Neural cell (in vitro differentiated cells): ENCODE results near the gene PRKCA. TPM values are rescaled to one million over a fixed set of nuclear protein-coding genes. Genes with fewer than 3 reads are reported as not detected.

ENCODE experiments used
- H2AFZ ChIP-seq: fragments of 200-600, 300-800 bp; sonication (generic), shearing (Covaris generic); 2 replicates; pipeline ENCODE4 v1.6.0; 2014; ENCODE audit warnings: low read depth, mild to moderate bottlenecking, antibody characterized with exemption, low read length, moderate library complexity
- H3F3A ChIP-seq: fragments of 200-600 bp; shearing (Covaris generic); 2 replicates; pipeline ENCODE4 v1.6.1; 2016; ENCODE audit warnings: mild to moderate bottlenecking, moderate library complexity, mixed read lengths, antibody characterized with exemption, low read length; ENCODE audit not compliant: insufficient read depth, poor library complexity, severe bottlenecking
- H3K27ac ChIP-seq: fragments of 200-600, 300-800 bp; sonication (generic), shearing (Covaris generic); 2 replicates; pipeline ENCODE4 v1.5.1; 2014; ENCODE audit warnings: mild to moderate bottlenecking, low read length, moderate library complexity
- H3K27me3 ChIP-seq: fragments of 300-800, 200-600 bp; sonication (generic), shearing (Covaris generic); 2 replicates; pipeline ENCODE4 v1.6.0; 2014; ENCODE audit warnings: mild to moderate bottlenecking, low read depth, low read length, moderate library complexity; ENCODE audit not compliant: insufficient read depth
- H3K36me3 ChIP-seq: fragments of 300-800, 200-600 bp; sonication (generic), shearing (Covaris generic); 2 replicates; pipeline ENCODE4 v1.5.1; 2014; ENCODE audit warnings: mild to moderate bottlenecking, antibody characterized with exemption, low read length, moderate library complexity; ENCODE audit not compliant: insufficient read depth
- H3K4me2 ChIP-seq: fragments of 300-800, 200-600 bp; sonication (generic), shearing (Covaris generic); 2 replicates; pipeline ENCODE4 v1.6.0; 2014; ENCODE audit warnings: mild to moderate bottlenecking, low read length
- H3K4me3 ChIP-seq: fragments of 300-800, 200-600 bp; sonication (generic), shearing (Covaris generic); 2 replicates; pipeline ENCODE4 v1.5.1; 2014; ENCODE audit warnings: mild to moderate bottlenecking, low read length, moderate library complexity
- H3K79me2 ChIP-seq: fragments of 200-600 bp; shearing (Covaris generic); replicated peaks from 2 replicates; pipeline ENCODE4 v1.6.0; 2014; ENCODE audit warnings: mild to moderate bottlenecking, low read length, moderate library complexity; ENCODE audit not compliant: insufficient read depth
- H3K9ac ChIP-seq: fragments of 300-800, 200-600 bp; sonication (generic), shearing (Covaris generic); 2 replicates; pipeline ENCODE4 v1.6.1; 2016; ENCODE audit warnings: mild to moderate bottlenecking, low read length, mixed read lengths
- H3K9me2 ChIP-seq: fragments of 200-600 bp; shearing (Covaris generic); 2 replicates; pipeline ENCODE4 v1.6.1; 2016; ENCODE audit warnings: mild to moderate bottlenecking, low read length, mixed read lengths; ENCODE audit not compliant: insufficient read depth
- H3K9me3 ChIP-seq: fragments of 200-600, 300-800 bp; sonication (generic), shearing (Covaris generic); 2 replicates; pipeline ENCODE4 v1.6.1; 2016; ENCODE audit warnings: mild to moderate bottlenecking, mixed run types, low read length, moderate library complexity, mixed read lengths
- H4K20me1 ChIP-seq: fragments of 200-600 bp; shearing (Covaris generic); 2 replicates; pipeline ENCODE4 v1.6.1; 2016; ENCODE audit warnings: mild to moderate bottlenecking, mixed run types; ENCODE audit not compliant: insufficient read depth
- EP300 ChIP-seq: fragments of 450-650 bp; conservative IDR thresholded peaks from 2 replicates; pipeline ENCODE4 v1.6.1; 2014; ENCODE audit warnings: antibody characterized with exemption, mild to moderate bottlenecking, moderate library complexity; ENCODE audit not compliant: poor library complexity, severe bottlenecking
- EZH2 ChIP-seq: fragments of 200-600, 300-800 bp; shearing (Covaris generic), sonication (generic); IDR thresholded peaks from 2 replicates; pipeline ENCODE4 v1.6.1; 2014; ENCODE audit warnings: antibody characterized with exemption, low read length, borderline replicate concordance, mild to moderate bottlenecking; ENCODE audit not compliant: insufficient read depth, poor library complexity, severe bottlenecking
- MXI1 ChIP-seq: fragments of 450-650 bp; conservative IDR thresholded peaks from 2 replicates; pipeline ENCODE4 v1.6.1; 2014; ENCODE audit warnings: antibody characterized with exemption, mild to moderate bottlenecking; ENCODE audit not compliant: poor library complexity, severe bottlenecking
- POLR2AphosphoS5 ChIP-seq: IDR thresholded peaks from 2 replicates; pipeline ENCODE4 v1.6.1; 2012
- RAD21 ChIP-seq: fragments of 450-650 bp; conservative IDR thresholded peaks from 2 replicates; pipeline ENCODE4 v1.6.1; 2014; ENCODE audit warnings: antibody characterized with exemption, mild to moderate bottlenecking, moderate library complexity
- REST ChIP-seq: IDR thresholded peaks from 2 replicates; pipeline ENCODE4 v1.6.1; 2012; ENCODE audit warnings: borderline replicate concordance
- SMC3 ChIP-seq: fragments of 450-650 bp; conservative IDR thresholded peaks from 2 replicates; pipeline ENCODE4 v1.6.1; 2014; ENCODE audit warnings: antibody characterized with exemption, mild to moderate bottlenecking, moderate library complexity; ENCODE audit not compliant: poor library complexity
- TAF1 ChIP-seq: IDR thresholded peaks from 2 replicates; pipeline ENCODE4 v1.6.1; 2012; ENCODE audit warnings: low read depth
- polyA plus RNA-seq: library from polyadenylated mRNA; depleted of rRNA; stranded (reverse); fragments of >200 nt; gene quantifications from 2 replicates; pipeline ENCODE4 v1.2.3, GENCODE V29; 2014
- TF ChIP-seq, protein P1 (sequence below): fragments of 450-650 bp; IDR thresholded peaks from 2 replicates; pipeline ENCODE4 v1.5.1; 2014; ENCODE audit warnings: antibody characterized with exemption, mild to moderate bottlenecking, moderate library complexity; ENCODE audit not compliant: poor library complexity, severe bottlenecking

The PRKCA gene
- polyA plus RNA-seq, 1 donor from 2014 or later = 5.9 TPM

DNA sequence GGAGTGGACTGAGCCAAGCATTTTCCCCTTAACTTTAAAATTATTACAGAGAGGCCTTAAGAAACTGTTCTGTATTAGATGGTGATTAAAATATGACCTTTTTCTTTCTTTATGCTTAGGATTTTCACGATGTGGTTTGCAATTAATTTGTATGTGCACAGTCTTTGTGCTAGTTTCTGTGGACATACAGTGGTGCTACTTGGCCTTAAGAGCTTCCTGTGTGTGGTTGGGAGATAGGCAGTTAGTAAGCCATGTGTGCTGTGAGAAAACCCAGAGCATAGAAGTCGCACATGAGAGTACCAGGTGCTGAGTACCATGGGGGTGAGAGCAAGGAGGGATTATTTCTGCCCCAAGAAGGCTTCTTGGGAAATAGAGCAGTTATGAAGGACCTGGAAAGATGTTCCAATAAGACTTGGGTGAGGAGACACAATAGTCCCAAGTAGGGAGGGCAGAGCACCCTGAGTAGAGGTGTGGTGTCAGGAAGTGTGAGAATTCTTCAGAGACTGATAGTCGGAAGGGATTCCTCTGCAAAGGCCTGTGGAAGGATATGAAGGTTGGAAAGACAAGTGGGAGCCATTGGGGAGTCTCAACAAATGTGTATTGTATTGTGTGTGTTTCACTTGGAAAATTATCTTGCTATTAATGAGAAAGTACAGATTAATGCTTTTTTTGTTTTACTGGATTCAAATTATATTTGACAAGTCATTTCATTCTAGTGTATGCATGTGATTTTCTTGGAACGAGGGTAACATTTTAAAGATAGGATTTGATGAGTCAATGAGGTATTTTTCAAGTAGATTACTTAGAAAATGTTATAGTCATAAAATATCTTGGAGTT, 239.9 kb downstream of the PRKCA start:
- Histone ChIP-seq H3K36me3 (no peaks in the 10 kb centered on the region), H3K27ac (no peak overlapping the region), H3K4me3 (no peak overlapping the region), H3K9me3 (no peaks in the 10 kb centered on the region), H4K20me1 (no peaks in the 10 kb centered on the region), H3K4me2 (no peak overlapping the region), H3F3A (no peaks in the 10 kb centered on the region), H3K9me2 (no peaks in the 10 kb centered on the region), H3K79me2 (no peaks in the 10 kb centered on the region), H3K27me3 (no peaks in the 10 kb centered on the region), H2AFZ (no peak overlapping the region), H3K9ac (no peak overlapping the region)
- TF ChIP-seq, protein P1, sequence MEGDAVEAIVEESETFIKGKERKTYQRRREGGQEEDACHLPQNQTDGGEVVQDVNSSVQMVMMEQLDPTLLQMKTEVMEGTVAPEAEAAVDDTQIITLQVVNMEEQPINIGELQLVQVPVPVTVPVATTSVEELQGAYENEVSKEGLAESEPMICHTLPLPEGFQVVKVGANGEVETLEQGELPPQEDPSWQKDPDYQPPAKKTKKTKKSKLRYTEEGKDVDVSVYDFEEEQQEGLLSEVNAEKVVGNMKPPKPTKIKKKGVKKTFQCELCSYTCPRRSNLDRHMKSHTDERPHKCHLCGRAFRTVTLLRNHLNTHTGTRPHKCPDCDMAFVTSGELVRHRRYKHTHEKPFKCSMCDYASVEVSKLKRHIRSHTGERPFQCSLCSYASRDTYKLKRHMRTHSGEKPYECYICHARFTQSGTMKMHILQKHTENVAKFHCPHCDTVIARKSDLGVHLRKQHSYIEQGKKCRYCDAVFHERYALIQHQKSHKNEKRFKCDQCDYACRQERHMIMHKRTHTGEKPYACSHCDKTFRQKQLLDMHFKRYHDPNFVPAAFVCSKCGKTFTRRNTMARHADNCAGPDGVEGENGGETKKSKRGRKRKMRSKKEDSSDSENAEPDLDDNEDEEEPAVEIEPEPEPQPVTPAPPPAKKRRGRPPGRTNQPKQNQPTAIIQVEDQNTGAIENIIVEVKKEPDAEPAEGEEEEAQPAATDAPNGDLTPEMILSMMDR = no peak
- no peak for TF ChIP-seq EZH2
- no peak for TF ChIP-seq RAD21
- TF ChIP-seq TAF1 = no peak
- no peak for TF ChIP-seq REST
- no peak for TF ChIP-seq EP300
- no peak for TF ChIP-seq SMC3
- TF ChIP-seq MXI1 = no peak
- no peak for TF ChIP-seq POLR2AphosphoS5

DNA sequence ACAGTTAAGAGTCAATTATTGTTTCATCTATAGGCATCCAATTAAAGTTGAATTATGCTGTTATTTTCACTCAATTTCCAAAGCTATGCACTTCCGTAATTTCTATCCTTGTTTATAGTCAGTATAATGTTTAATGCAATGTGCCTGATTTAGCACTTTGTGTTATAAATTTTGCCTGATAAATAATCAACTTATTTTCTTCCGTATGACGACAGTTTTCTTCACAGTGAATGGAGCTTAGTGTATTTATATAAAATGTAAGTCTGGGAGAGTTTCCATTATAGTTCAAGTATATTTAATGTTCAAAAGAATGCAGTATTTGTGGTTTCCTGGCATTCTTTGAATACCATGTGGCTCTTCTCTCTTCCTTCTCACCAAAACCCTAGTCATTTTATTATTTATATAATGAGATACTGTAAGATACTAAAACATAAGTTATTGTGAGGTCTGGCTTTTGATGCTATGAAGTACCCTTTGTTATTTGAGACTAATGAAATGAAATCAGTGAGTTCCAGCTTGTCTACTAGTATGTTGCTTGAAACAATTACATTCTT, 240.6 kb downstream of the PRKCA start:
- no peaks in the 10 kb centered on the region for H4K20me1 ChIP-seq
- no peaks in the 10 kb centered on the region for H3F3A ChIP-seq
- H2AFZ ChIP-seq = no peak overlapping the region
- TF ChIP-seq MXI1 (no peak), REST (no peak), RAD21 (no peak), POLR2AphosphoS5 (no peak), EP300 (no peak), TAF1 (no peak), SMC3 (no peak), EZH2 (no peak)
- TF ChIP-seq, protein P1 = no peak
- no peak overlapping the region for H3K27ac ChIP-seq
- H3K79me2 ChIP-seq = no peaks in the 10 kb centered on the region
- no peaks in the 10 kb centered on the region for H3K27me3 ChIP-seq
- no peaks in the 10 kb centered on the region for H3K9me3 ChIP-seq
- H3K4me2 ChIP-seq = no peak overlapping the region
- H3K4me3 ChIP-seq = no peak overlapping the region
- no peak overlapping the region for H3K9ac ChIP-seq
- no peaks in the 10 kb centered on the region for H3K36me3 ChIP-seq
- no peaks in the 10 kb centered on the region for H3K9me2 ChIP-seq
